ENCODE data around the gene YWHAB.
"Not testable (repeated sequence)": the region's sequence is repeated elsewhere in the genome, so short reads cannot be mapped to it uniquely, and the experiment has no call there.

The YWHAB gene

DNA sequence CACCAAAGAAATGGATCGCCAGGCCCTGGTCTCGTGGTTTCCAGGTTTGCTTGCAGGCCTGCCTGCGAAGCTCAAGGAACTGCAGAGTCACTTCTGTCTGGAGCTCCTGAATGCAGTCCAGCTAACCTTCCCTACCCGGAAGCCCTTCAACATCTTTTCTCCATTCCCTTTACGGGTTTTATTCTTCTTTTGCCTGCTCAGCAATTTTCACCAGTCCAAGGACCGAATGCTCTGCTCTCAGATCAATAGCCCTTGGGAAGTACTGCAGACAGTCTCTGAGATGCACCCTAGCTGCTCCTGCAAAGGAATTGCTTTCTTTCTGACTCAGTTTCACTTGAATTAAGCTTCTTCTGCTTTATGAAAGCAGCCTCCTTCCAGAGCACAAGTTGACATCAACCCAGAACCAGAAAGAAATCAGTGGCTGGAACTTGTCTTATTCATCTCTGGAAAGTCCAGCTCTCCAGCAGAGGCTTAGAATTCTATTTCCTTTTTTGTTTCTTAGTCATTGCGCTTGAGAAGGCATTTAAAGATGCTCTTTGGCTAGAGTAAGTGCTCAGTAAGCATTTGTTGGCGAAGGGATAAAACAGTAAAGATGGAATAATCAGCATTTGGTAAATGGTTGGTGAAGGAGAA is 18.7 kb upstream of the YWHAB start:
- no peak overlapping the region for H3K4me3 ChIP-seq (ENCODE audit: low read depth, low read length)

DNA sequence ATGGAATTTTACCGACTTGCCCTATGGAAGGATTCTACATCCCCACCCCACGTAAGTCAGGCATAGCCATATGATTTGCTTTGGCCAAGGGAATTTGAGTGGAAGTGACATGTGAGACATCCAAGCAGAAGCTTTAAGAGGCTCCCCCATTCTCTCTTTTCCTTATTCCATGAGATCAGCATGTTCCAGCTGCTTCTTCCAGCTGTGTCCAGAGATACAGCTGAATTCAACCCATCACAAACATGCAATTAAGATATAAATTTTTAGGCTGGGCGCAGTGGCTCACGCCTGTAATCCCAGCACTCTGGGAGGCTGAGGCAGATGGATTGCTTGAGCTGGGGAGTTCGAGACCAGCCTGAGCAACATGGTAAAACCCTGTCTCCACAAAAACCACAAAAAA is 16.0 kb upstream of the YWHAB start:
- H3K4me3 ChIP-seq (ENCODE audit: low read depth, low read length): no peak overlapping the region

DNA sequence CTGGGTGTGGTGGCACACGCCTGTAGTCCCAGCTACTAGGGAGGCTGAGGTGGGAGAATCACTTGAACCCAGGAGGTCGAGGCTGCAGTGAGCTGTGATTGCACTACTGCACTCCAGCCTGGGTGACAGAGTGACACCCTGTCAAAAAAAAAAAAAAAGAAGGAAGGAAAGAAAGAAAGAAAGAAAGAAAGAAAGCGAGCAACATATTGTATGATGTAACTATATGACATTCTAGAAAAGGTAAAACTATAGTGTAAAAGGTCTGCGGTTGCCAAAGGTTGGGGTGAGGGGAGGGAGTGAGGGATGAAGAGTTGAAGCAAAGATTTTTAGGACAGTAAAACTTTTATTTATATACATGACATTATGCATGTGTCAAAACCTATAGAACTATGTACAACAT is 3.1 kb upstream of the YWHAB start:
- not testable (repeated sequence) for H3K4me3 ChIP-seq (ENCODE audit: low read depth, low read length)

DNA sequence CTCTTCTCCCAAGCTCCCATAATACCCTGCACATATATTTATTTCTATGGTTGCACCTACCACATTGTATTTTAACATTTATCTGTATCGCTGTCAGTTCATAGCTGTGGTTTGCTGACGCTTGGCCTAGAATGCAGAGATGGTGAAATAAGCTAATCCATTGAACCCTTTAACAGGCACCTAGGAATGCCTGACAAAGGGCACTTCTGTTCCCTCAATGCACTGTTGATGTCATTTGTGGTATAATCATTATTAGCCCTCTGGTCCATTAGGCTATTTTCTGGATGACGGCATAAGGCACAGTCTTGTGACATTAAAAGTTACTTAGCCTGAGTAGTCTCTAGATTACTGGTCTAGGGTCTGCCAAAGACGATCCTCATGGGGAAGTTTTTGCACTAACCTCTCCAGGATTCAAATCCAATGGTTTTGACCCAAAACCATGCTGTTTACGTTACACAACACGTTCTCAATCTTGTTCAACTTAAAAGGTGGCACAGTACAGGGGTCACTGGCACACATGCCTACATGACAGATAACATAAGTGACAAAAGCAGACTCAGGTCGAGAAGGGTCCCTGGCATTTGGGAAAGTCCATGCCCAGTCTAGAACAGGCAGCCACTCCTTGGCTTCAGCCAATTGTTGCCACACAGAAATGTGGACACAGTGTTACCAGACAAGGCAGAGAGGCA is 2.1 kb upstream of the YWHAB start:
- no peak overlapping the region for H3K4me3 ChIP-seq (ENCODE audit: low read depth, low read length)

DNA sequence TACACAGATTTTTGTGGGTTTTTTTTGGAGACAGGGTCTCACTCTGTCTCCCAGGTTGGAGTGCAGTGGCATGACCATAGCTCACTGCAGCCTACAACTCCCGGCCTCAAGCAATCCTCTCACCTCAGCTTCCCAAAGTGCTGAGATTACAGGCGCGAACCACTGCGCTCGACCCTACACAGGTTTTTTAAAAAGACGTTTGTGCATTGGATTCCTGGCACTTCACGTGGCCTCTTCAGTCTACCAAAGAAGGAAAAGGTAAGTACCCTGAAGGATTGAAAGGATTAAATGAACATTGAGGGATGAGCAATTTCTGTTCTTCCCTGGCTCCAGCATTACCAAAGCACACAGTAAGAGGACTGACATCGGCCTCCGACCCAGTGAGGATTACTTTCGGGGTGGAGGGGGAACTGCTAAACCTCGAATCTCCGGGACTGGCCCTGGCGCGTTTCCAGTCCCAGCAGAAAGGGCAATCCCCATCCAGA is 556 bp upstream of the YWHAB start:
- peak overlapping the region; percentile 22 for H3K4me3 ChIP-seq (ENCODE audit: low read depth, low read length)

DNA sequence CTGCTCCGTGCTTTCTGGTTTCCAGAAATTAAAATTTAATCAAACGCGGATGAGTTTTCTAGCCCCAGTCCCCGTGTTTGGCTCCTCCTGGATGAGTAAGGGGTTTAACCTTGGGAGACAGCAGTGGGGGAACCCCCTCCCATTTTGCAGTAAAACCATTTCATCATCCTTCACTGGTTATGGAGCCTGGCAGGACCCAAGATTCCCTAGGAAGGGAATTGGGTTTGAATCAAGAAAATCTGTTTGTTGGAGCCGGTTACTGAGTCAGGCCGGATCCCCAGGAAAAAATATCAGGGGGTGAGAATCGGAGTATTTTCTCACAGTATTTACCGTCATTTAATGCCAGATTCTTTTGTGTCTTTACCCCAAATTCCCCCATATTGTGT is 754 bp downstream of the YWHAB start:
- H3K4me3 ChIP-seq (ENCODE audit: low read depth, low read length): peak overlapping the region; percentile 95

DNA sequence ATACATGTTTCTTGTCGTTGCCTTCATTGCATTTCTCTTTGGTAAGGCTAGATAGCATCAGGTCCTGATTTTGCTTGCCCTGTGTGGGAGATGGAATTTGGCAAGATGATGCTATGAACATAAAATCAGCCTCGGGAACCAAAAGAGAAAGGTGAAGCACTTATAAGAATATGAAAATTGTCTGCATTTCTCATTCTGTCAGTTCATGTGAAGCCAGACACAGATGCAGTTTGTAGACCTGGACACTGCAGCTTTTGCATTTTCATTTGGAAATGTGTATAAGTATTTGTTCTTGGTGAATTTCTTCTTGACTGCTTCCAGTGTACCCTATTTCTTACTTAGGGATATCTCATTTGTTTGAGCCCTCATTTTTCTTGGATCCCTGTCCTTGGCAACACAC is 1.3 kb downstream of the YWHAB start:
- peak overlapping the region; percentile 95 for H3K4me3 ChIP-seq (ENCODE audit: low read depth, low read length)

DNA sequence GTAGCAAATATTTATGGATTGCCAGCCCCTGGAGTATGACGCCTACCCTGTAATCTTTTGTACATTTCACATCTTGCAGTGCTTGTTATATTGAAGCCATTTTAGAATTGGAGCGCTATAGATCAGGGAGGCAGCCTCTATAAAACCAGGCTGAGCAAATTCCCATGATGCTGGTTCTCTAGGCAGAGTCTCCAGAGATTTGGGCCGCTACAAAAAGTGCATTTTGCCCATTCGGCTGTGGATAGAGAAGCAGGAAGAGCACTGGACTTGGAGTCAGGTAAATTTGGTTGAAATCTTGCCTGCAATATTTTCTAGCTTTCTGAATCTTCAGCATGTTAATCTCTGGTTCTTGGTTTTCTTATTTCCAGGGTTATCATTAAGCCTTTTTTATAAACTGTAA is 2.0 kb downstream of the YWHAB start:
- peak overlapping the region; percentile 95 for H3K4me3 ChIP-seq (ENCODE audit: low read depth, low read length)

DNA sequence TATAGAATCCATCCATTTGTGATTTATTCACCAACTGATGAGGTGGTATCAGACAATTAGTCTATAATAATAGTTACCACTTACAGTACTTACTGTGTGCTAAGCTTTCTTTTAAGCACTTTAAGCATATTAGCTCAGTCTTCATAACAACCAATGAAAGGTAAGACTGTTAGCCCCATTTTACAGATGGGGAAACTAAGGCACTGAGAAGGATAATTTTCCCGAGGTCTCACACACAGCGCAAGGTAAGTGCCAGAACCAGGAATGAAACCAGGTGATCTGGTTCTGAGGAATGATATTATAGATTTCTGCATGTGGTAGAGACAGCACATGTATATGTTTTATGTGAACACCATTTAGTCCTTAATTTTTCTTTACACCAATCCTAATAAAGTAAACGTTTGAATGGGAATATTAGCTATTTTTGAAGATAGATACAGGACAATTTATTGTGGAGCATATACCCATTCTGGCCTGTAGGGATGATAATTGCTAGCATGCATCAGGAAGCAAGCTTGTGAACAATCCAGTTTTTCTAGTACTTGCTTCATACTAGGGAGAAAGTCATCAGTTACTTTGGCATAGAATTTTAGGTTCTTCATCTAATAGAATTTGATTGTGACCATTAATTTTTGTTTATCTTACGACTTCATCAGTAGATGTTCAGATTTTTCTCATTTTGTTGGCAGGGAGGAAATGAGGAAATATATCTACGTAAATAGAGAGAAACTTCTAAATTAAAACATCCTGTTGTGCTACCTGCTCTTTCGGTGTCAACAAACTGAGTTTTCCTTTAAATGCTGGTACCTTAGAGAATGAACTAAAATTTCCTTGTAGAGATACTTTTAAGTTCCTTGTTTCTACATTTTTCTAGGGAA is 3.0 kb downstream of the YWHAB start:
- H3K4me3 ChIP-seq (ENCODE audit: low read depth, low read length): no peak overlapping the region

DNA sequence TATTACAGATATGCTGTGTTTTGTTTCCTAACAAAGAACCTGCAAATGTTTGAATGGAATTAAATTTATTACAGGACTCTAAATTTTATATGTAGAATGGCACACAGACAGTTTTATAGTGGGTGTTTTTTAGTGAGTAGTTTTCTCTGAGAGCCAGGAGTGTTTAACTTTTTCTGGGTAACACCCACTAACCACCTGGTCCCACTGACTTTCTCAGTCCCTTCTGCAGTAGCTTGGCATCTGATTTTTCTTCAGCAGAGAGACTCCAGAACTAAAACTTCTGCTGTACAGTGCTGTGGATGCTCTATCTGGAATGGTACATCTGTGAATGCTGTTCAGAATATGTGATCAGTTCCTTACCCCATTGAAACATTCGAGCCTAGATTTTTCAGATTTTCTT is 6.3 kb downstream of the YWHAB start:
- no peak overlapping the region for H3K4me3 ChIP-seq (ENCODE audit: low read depth, low read length)

DNA sequence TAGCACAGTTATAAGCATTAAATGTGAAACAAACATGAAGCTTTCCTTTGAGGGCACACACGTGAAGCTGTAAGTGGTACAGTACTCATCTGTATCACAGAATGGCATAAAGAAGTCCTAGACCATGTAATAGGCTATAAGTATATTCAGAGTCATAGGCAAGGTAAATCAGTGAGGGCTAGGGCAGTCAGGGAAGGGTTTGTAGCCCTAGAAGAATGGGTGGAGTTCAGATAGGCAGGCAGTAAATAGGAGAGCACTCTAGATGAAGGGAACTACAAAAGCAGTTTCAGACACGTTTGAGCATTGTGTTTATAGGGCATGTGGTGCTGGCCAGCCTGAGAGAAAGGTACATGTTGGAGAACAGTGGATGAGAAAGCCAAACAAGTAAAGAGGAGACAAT is 9.5 kb downstream of the YWHAB start:
- no peak overlapping the region for H3K4me3 ChIP-seq (ENCODE audit: low read depth, low read length)

DNA sequence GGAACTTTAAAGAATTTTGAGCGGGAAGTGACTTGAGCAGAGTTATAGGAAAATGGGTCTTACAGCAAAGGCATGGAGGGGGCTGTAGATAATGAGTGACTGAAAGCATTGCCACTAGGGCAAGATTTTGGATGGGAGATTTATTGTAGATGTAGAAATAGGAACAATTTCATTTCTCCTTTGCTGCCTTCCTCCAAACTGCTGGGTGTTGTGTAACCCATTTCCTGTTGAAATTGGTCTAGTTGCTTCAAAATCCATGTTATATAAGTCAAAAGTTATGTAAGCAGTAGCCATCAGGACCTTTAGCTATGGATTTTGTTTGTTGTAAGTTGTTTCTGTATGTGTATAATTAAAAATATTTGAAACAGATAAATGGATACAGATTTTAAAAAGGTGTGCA is 11.1 kb downstream of the YWHAB start:
- no peak overlapping the region for H3K4me3 ChIP-seq (ENCODE audit: low read depth, low read length)

DNA sequence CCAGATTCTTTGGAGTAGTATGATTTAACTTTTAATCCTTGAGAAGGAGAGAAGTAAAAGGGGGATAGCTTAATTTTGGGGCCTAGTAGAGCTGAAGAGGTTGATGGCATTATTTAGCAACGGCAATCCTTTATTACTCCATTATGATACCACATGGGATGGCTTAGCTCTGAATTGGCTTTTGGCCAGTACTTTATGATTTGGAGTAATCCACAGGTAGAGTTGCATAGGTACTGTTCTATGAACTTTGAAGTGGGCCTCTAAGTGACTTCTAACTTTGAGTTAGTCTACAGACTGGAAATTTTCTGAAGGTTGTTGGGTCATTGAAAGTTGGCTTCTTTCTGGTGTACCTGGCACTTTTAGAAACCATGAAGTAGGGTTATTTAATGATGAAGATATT is 11.6 kb downstream of the YWHAB start:
- no peak overlapping the region for H3K4me3 ChIP-seq (ENCODE audit: low read depth, low read length)

DNA sequence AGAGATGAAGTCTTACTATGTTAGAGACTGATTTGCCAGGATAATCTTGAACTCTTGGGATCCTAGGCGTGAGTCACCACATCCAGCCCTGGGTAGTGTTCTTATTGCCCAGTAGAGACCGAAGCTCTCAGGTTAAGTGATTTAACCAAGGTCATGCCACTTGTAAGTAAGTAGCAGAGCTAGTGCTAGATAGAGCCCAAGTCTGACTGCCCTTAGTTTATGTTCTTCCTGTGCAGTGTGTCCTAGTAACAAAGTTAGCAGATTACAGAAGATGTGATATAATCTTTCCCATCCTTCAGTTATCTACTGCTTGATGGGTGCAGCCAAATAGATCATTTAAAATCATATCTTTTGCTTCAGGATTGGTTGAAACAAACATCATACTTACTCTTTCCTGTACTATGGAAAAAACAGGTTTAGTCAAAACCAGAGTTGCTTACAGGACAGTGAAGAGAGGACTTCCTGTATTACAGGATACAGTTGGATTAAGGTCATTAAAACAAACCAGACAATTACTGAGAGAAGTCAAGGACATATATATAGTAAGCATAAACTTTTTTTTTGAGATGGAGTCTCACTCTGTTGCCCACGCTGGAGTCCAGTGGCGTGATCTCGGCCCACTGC is 14.8 kb downstream of the YWHAB start:
- H3K4me3 ChIP-seq (ENCODE audit: low read depth, low read length): no peak overlapping the region

DNA sequence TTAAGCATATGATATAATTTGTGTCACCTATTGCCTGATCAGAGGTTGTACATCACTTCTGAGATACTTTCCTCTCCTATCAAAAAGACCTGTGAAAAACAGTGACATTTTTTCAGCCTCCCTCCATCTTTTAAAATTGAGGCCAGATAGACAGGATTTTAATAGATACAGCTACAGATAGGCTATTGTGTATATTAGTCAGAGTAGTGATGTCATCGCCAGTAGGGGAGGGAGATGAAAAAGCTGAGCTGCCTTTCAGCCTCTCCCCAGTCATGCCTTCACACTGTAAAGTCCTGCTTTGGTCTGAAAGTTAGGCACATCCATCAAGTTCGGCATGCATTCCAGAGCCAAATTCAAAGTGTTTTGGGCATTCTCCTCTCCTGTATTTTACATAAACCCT is 16.5 kb downstream of the YWHAB start:
- H3K4me3 ChIP-seq (ENCODE audit: low read depth, low read length): no peak overlapping the region

DNA sequence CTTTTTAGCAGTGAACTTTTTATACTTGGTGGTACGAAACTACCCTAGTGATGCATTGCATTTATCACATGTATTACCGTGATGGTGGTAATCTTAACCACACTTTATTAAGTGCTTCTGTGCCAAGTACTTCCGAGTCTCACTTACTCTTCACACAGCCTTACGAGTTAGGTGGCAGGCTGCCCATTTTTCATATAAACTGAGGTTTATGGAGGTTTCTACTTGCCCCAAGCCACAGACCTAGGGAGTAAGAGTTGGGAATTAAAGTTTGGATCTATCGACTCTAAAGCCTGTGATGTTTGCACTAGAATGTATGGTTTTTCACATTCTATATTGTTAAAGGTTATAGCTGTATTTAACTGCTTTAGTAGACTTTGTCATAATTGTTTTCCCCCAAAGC is 18.9 kb downstream of the YWHAB start:
- no peak overlapping the region for H3K4me3 ChIP-seq (ENCODE audit: low read depth, low read length)

DNA sequence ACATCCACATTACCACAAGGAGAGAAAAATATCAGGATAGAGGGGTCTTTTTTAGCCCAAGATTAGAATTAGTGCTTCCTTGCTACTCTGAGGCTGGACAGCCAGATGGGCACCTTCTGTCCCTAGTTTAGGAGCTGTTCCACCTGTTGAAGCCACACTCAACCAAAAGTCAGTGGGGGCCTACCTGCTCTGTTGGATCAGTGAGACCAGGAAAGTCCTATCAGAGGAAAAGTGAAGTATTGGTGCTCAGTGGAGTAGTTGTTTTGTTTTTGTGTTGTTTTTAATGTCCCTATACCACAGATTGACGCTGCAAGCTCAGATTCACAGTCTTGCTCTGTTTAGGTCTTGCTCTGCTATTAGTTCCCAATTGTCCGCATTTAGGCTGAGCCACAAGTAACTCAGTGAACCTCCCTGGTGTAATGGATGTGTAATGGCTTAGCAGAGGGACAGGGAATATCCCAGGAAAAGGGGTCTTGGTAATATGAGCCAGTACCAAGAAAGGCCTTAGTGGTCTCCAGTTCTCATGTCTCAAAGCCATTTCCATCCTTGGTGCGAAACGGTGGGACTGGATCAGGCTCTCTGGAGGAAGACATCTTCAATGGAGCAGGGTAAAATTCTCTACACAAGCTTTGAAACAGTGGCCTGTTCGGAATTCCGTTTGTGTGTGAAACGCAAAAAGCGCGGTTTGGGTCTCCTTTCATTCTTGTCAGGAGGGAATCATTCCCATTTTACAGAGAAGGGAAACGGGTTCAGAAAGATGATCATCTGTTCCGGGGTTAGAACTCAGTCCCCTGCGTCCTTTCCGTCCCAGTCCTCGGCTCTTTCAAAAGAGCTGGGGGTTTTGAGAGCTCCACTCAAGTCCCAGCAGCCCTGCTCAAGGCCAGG is 23.7 kb downstream of the YWHAB start:
- H3K4me3 ChIP-seq (ENCODE audit: low read depth, low read length): no peak overlapping the region

DNA sequence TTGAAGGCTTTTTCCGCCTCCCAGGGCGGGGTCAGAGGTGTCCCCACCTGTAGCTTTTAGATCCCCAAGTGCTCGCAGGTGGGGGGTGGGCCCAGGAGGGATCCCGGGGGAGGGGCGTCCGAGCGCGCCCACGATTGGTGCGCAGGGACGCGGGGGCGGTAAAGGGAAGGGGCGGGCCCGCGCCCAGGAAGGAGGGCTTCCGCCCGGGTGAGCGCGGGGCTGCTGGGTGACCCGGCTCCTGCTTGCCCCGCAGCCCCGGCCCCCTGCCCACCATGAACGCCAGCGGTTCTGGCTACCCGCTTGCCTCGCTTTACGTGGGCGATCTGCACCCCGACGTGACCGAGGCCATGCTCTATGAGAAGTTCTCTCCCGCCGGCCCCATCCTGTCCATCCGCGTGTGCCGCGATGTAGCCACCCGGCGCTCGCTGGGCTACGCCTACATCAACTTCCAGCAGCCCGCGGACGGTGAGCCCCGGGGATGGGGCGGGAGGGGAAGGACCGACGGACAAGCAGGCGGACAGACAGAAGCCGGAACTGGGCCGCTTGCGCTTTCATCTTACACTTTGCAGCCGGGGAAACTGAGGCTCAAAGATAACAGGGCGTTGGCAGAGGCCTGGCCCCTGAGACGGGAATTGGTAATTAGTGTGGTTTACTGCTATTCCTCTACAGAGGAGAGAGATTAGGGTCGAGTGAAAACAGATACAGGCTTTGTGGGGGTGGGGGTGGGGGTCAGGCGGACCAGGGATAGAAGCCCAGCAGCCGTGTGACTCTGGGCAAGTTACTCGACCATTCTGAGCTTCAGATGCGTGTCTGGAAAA is 24.6 kb downstream of the YWHAB start, which contains the start of gene PABPC1L:
PABPC1L (plus strand) TSS at position 189 of the 818 bp plus-strand sequence; CDS start at position 273, 84 bp downstream.
- H3K4me3 ChIP-seq (ENCODE audit: low read depth, low read length): peak within 1 kb of the TSS; percentile 74

DNA sequence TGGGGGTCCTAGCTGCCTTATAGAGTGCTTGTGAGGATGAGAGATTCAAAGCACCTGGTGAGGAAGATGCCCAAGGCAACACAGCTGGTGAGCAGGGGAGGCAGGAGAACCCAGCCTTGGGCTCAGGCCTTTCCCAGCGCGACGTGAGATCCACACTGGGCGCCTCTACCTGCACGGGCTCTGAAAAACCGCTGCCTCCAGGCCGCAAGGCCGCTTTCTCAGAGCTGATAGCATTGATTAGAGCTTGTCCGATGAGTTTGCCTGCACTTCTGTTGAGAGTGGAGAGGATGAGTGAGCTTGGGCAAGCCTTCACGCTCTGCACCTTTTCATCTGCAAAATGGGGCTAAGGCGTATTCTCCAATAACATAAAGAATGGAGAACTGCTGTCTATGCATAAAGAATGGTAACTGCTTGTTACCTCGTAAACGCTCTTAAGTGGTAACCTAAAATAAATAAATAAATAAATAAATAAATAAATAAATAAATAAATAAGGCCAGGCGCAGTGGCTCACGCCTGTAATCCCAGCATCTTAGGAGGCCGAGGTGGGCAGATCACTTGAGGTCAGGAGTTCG is 25.3 kb downstream of the YWHAB start:
- H3K4me3 ChIP-seq (ENCODE audit: low read depth, low read length): peak overlapping the region; percentile 74
